Mesenchymal stem cell (in vitro differentiated cells and primary cell): Measurements from ENCODE around the gene GRID2.

Experiments used
- DNase-seq: peaks from one replicate; pipeline ENCODE4 v3.0.0-alpha.2; 2013
- H2AFZ ChIP-seq: one replicate; pipeline ENCODE4 v1.6.1; 2013; ENCODE audit warnings: low read depth, mild to moderate bottlenecking, control low read depth, inconsistent platforms, low read length, moderate library complexity
- H2AK5ac ChIP-seq: 2 replicates; pipeline ENCODE4 v1.6.1; 2013; ENCODE audit warnings: low read length, moderate library complexity, mild to moderate bottlenecking, inconsistent platforms; ENCODE audit not compliant: severe bottlenecking
- H2BK120ac ChIP-seq: one replicate; pipeline ENCODE4 v1.6.1; 2013; ENCODE audit warnings: low read depth, mild to moderate bottlenecking, inconsistent platforms, low read length, moderate library complexity
- H2BK12ac ChIP-seq, 2 experiments: one replicate each; pipeline ENCODE4 v1.6.1; 2013; ENCODE audit warnings: inconsistent platforms in 2 of 2, low read length in 2 of 2, mild to moderate bottlenecking in 2 of 2, moderate library complexity in 2 of 2, control low read depth in 1 of 2
- H2BK15ac ChIP-seq: one replicate; pipeline ENCODE4 v1.6.1; 2013; ENCODE audit warnings: mild to moderate bottlenecking, low read depth, inconsistent platforms; ENCODE audit not compliant: poor library complexity, severe bottlenecking
- H2BK5ac ChIP-seq: 2 replicates; pipeline ENCODE4 v1.6.1; 2013; ENCODE audit warnings: low read depth, mild to moderate bottlenecking, low read length, control low read depth, inconsistent platforms; ENCODE audit not compliant: poor library complexity, severe bottlenecking
- H3K14ac ChIP-seq, 2 experiments: one replicate each; pipeline ENCODE4 v1.6.1; 2013; ENCODE audit warnings: inconsistent platforms in 2 of 2, low read length in 2 of 2, control low read depth in 1 of 2, mild to moderate bottlenecking in 1 of 2, moderate library complexity in 1 of 2
- H3K18ac ChIP-seq, 2 experiments: one replicate each; pipeline ENCODE4 v1.6.1; 2013; ENCODE audit warnings: inconsistent platforms in 2 of 2, low read length in 2 of 2, control low read depth in 1 of 2, low read depth in 1 of 2, mild to moderate bottlenecking in 1 of 2
- H3K23ac ChIP-seq, 2 experiments: one replicate each; pipeline ENCODE4 v1.6.1; 2013; ENCODE audit warnings: inconsistent platforms in 2 of 2, low read length in 2 of 2, mild to moderate bottlenecking in 2 of 2, moderate library complexity in 2 of 2, control low read depth in 1 of 2
- H3K27ac ChIP-seq: 2 replicates; pipeline ENCODE4 v1.5.1; 2013; ENCODE audit warnings: mild to moderate bottlenecking, moderate library complexity, low read length, control low read depth, inconsistent platforms; ENCODE audit not compliant: poor library complexity, severe bottlenecking
- H3K27me3 ChIP-seq, 2 experiments: 2 replicates each; pipeline versions ENCODE4 v1.6.1 to v1.7.0; 2013; ENCODE audit warnings: low read length in 2 of 2, mild to moderate bottlenecking in 2 of 2, moderate library complexity in 2 of 2, control low read depth in 1 of 2, inconsistent platforms in 1 of 2; ENCODE audit not compliant: control insufficient read depth in 1 of 2, insufficient read depth in 1 of 2
- H3K36me3 ChIP-seq, 2 experiments: 2 replicates each; pipeline versions ENCODE4 v1.6.1 to v1.7.0; 2013; ENCODE audit warnings: low read length in 2 of 2, control low read depth in 1 of 2, inconsistent platforms in 1 of 2, low read depth in 1 of 2, mild to moderate bottlenecking in 1 of 2; ENCODE audit not compliant: insufficient read depth in 2 of 2, control insufficient read depth in 1 of 2
- H3K4ac ChIP-seq, 2 experiments: one replicate each; pipeline ENCODE4 v1.6.1; 2013; ENCODE audit warnings: inconsistent platforms in 2 of 2, low read length in 2 of 2, mild to moderate bottlenecking in 2 of 2, moderate library complexity in 2 of 2, control low read depth in 1 of 2, low read depth in 1 of 2
- H3K4me1 ChIP-seq: 2 replicates; pipeline ENCODE4 v1.6.1; 2013; ENCODE audit warnings: low read depth, low read length, control low read depth; ENCODE audit not compliant: control insufficient read depth, insufficient read depth
- H3K4me2 ChIP-seq: 2 replicates; pipeline ENCODE4 v1.6.1; 2013; ENCODE audit warnings: low read length, mild to moderate bottlenecking, inconsistent platforms; ENCODE audit not compliant: poor library complexity, severe bottlenecking
- H3K4me3 ChIP-seq, 2 experiments: 2 replicates each; pipeline versions ENCODE4 v1.5.1 to v1.7.0; 2013; ENCODE audit warnings: low read length in 2 of 2, mild to moderate bottlenecking in 2 of 2, control low read depth in 1 of 2, low read depth in 1 of 2; ENCODE audit not compliant: insufficient read depth in 1 of 2
- H3K79me1 ChIP-seq: replicated peaks from 2 replicates; pipeline ENCODE4 v1.6.1; 2013; ENCODE audit warnings: mild to moderate bottlenecking, control low read depth, low read length, inconsistent platforms; ENCODE audit not compliant: poor library complexity, severe bottlenecking
- H3K9ac ChIP-seq: 2 replicates; pipeline ENCODE4 v1.7.0; 2013; ENCODE audit warnings: mild to moderate bottlenecking, low read length, moderate library complexity
- H3K9me3 ChIP-seq: 2 replicates; pipeline ENCODE4 v1.7.0; 2013; ENCODE audit warnings: mild to moderate bottlenecking, low read length; ENCODE audit not compliant: control insufficient read depth
- H4K8ac ChIP-seq: one replicate; pipeline ENCODE4 v1.6.1; 2013; ENCODE audit warnings: inconsistent platforms, mild to moderate bottlenecking, low read length, moderate library complexity
- H4K91ac ChIP-seq: one replicate; pipeline ENCODE4 v1.6.1; 2013; ENCODE audit warnings: mild to moderate bottlenecking, low read length, inconsistent platforms
- WGBS: methylation state at CpG from one replicate; pipeline ENCODE4 v1.1.7; 2013; ENCODE audit warnings: mixed read lengths; 5-methylcytosine and 5-hydroxymethylcytosine counted together

GRID2 gene

DNA sequence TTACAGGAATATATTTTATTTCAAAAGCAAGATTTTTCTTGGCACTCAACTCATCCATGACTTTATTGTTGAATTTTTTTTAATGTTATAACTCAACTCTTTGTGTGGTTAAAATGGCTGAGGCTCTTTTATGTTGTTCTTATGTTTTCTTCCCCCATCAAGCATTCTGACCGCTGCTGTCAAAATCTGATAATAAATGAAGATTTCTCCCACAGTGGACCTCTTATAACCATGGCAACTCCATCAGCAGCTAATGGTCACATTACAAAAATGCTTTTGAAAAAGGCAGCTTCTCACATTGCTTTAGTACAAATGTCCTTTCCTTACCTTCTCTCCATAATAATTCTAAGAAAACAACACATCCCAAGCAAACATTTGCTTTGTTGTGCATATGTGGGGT, 1428.7 kb downstream of the GRID2 start:
- Histone ChIP-seq H2AK5ac (no peak overlapping the region), H3K9me3 (no peaks in the 10 kb centered on the region), H3K18ac (no peak overlapping the region), H2AFZ (no peak overlapping the region), H2BK12ac (no peak overlapping the region), H3K23ac (no peak overlapping the region), H3K14ac (no peak overlapping the region), H2BK5ac (no peak overlapping the region), H3K27ac (no peak overlapping the region), H3K27me3 (no peaks in the 10 kb centered on the region), H3K4me2 (no peak overlapping the region), H3K9ac (no peak overlapping the region), H3K79me1 (no peaks in the 10 kb centered on the region), H4K91ac (no peak overlapping the region), H3K36me3 (no peaks in the 10 kb centered on the region), H2BK15ac (no peak overlapping the region), H4K8ac (no peak overlapping the region), H2BK120ac (no peak overlapping the region), H3K4ac (no peak overlapping the region), H3K4me3 (no peak overlapping the region), H3K4me1 (no peaks in the 10 kb centered on the region)
- WGBS: 48% methylated on average over 1 of the region's 1 CpG
- DNase-seq: no peak

GRCh38 chr4:93740890-93741289, 1437.1 kb downstream of the GRID2 start:
- Histone ChIP-seq H3K18ac (no peak overlapping the region), H2BK15ac (no peak overlapping the region), H3K9me3 (no peaks in the 10 kb centered on the region), H2AFZ (no peak overlapping the region), H3K4me2 (no peak overlapping the region), H3K4me3 (no peak overlapping the region), H4K8ac (no peak overlapping the region), H2AK5ac (no peak overlapping the region), H3K27me3 (no peaks in the 10 kb centered on the region), H2BK120ac (no peak overlapping the region), H3K9ac (no peak overlapping the region), H2BK5ac (no peak overlapping the region), H3K23ac (no peak overlapping the region), H2BK12ac (no peak overlapping the region), H3K27ac (no peak overlapping the region), H3K79me1 (no peaks in the 10 kb centered on the region), H3K4ac (no peak overlapping the region), H4K91ac (no peak overlapping the region), H3K4me1 (no peaks in the 10 kb centered on the region), H3K14ac (no peak overlapping the region), H3K36me3 (no peaks in the 10 kb centered on the region)
- no peak for DNase-seq

DNA sequence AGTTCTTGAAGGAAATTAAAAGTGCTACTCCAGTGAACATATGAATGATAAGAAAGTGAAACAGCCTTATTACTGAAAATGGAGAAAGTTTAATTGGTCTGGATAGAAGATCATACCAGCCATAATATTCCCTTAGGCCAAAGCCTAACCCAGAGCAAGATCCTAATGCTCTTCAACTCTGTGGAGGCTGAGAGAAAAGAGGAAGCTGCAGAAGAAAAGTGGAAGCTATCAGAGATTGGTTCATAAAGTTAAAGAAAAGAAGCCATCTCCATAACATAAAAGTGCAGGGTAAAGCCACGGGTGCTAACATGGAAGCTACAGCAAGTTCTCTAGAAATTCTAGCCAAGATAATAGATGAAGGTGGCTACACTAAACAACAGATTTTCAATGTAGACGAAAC, 1439.3 kb downstream of the GRID2 start:
- no peak for DNase-seq
- Histone ChIP-seq H3K4ac (no peak overlapping the region), H2AFZ (no peak overlapping the region), H3K27me3 (no peaks in the 10 kb centered on the region), H3K4me3 (no peak overlapping the region), H3K36me3 (no peaks in the 10 kb centered on the region), H3K79me1 (no peaks in the 10 kb centered on the region), H3K4me1 (no peaks in the 10 kb centered on the region), H2BK15ac (no peak overlapping the region), H3K14ac (no peak overlapping the region), H3K4me2 (no peak overlapping the region), H4K91ac (no peak overlapping the region), H2BK12ac (no peak overlapping the region), H3K23ac (no peak overlapping the region), H2BK120ac (no peak overlapping the region), H3K18ac (no peak overlapping the region), H2BK5ac (no peak overlapping the region), H3K27ac (no peak overlapping the region), H2AK5ac (no peak overlapping the region), H3K9me3 (no peaks in the 10 kb centered on the region), H4K8ac (no peak overlapping the region), H3K9ac (no peak overlapping the region)
- 87% methylated on average over 2 of the region's 2 CpGs for WGBS

DNA sequence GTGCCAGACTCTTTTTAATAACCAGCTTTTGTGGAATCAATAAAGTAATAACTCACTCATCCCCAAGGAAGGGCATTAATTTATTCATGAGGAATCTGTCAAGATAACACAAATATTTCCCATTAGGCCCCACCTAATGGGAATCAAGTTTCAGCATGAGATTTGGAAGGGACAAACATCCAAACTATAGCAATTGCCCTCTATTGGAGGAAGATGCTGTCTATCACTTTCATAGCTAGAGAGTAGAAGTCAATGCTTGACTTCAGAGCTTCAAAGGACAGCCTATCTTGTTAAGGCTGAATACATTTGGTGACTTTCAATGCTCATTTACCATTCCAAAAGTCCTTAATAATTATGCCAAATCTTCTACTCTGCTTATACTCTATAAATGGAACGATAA, 1439.9 kb downstream of the GRID2 start:
- Histone ChIP-seq H4K8ac (no peak overlapping the region), H3K36me3 (no peaks in the 10 kb centered on the region), H3K79me1 (no peaks in the 10 kb centered on the region), H3K23ac (no peak overlapping the region), H3K4me2 (no peak overlapping the region), H3K14ac (no peak overlapping the region), H2AFZ (no peak overlapping the region), H3K18ac (no peak overlapping the region), H2AK5ac (no peak overlapping the region), H3K4me3 (no peak overlapping the region), H3K9ac (no peak overlapping the region), H3K27ac (no peak overlapping the region), H4K91ac (no peak overlapping the region), H3K4ac (no peak overlapping the region), H2BK15ac (no peak overlapping the region), H2BK120ac (no peak overlapping the region), H3K9me3 (no peaks in the 10 kb centered on the region), H3K4me1 (no peaks in the 10 kb centered on the region), H3K27me3 (no peaks in the 10 kb centered on the region), H2BK5ac (no peak overlapping the region), H2BK12ac (no peak overlapping the region)
- DNase-seq: no peak
- WGBS: 67% methylated on average over 1 of the region's 1 CpG
